ENCODE data around the gene TOGARAM2.

- TF ChIP-seq EZH2 (IDR thresholded peaks at IDR 0.05): no peak
- TF ChIP-seq POLR2AphosphoS5 (IDR thresholded peaks at IDR 0.05; ENCODE audit: borderline replicate concordance, low read depth, low read length): no peak
Observed at GRCh38 chr2:28955467-28955866, 25.6 kb upstream of the TOGARAM2 start.

All from SK-N-MC (cell line).